Measurements from ENCODE around the gene PRR19.

DNA sequence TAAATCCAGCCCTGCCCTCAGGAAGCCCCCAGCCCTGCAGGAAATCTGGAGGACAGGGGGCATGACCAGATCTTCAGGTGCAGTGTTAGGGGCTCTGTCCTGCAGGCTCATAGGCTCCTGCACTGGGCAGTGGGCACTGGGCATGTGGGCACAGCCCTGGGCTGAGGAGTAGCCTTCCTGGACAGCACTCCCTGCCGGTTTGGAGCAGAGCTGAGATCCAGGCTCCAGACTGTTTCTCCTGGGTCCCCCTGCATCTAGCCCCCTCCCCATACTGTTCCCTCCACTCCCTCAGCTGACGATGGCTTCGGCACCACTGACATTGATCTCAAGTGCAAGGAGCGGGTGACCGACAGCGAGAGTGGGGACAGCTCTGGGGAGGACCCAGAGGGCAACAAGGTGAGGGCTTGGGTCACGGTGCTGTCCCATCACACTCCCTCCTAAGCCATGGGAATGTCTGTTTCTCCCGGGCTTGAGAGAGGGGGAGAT lies 12.3 kb upstream of the PRR19 start:
- TF ChIP-seq EZH2phosphoT487 (IDR thresholded peaks at IDR 0.05; ENCODE audit: borderline replicate concordance, low read length) (no peak), EZH2 (IDR thresholded peaks at IDR 0.05; ENCODE audit: low read length, unreplicated experiment) (no peak)
- TF ChIP-seq, protein P1, sequence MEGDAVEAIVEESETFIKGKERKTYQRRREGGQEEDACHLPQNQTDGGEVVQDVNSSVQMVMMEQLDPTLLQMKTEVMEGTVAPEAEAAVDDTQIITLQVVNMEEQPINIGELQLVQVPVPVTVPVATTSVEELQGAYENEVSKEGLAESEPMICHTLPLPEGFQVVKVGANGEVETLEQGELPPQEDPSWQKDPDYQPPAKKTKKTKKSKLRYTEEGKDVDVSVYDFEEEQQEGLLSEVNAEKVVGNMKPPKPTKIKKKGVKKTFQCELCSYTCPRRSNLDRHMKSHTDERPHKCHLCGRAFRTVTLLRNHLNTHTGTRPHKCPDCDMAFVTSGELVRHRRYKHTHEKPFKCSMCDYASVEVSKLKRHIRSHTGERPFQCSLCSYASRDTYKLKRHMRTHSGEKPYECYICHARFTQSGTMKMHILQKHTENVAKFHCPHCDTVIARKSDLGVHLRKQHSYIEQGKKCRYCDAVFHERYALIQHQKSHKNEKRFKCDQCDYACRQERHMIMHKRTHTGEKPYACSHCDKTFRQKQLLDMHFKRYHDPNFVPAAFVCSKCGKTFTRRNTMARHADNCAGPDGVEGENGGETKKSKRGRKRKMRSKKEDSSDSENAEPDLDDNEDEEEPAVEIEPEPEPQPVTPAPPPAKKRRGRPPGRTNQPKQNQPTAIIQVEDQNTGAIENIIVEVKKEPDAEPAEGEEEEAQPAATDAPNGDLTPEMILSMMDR (conservative IDR thresholded peaks at IDR 0.05; ENCODE audit: low read depth, low read length): no peak

All from PC-3 (cell line).